ENCODE results near the gene ROCK2.

DNA sequence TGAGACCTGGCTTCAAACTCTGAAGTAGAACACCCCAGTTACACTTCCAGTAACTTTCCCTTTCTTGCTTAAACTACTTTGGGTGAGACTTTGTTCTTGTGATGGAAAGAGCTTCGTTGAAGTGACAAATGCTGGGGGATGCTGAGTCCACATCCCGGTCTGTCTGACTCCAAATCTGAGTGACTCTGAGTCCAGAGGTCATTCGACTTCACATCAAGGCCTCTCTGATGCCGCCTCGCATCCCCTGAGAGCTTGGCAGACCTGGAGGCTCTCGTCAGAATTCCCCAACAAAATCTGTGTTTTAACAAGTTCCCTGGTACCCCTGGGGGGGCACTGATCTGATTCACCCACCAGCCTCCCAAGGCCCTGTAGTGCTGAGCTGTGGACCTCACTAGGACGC is 31.6 kb upstream of the ROCK2 start:
- no peak for TF ChIP-seq ZNF780A (CRISPR knock-in tag; IDR thresholded peaks at IDR 0.05)
- TF ChIP-seq KDM2B (CRISPR knock-in tag; IDR thresholded peaks at IDR 0.05): no peak
- TF ChIP-seq CHD2 (IDR thresholded peaks at IDR 0.05; ENCODE audit: low read depth, low read length): no peak
- no peak for TF ChIP-seq SIN3A (IDR thresholded peaks at IDR 0.05; ENCODE audit: borderline replicate concordance in 2 of 2, control insufficient read depth in 1 of 2, low read depth in 2 of 2, low read length in 2 of 2)
- TF ChIP-seq, protein P1, sequence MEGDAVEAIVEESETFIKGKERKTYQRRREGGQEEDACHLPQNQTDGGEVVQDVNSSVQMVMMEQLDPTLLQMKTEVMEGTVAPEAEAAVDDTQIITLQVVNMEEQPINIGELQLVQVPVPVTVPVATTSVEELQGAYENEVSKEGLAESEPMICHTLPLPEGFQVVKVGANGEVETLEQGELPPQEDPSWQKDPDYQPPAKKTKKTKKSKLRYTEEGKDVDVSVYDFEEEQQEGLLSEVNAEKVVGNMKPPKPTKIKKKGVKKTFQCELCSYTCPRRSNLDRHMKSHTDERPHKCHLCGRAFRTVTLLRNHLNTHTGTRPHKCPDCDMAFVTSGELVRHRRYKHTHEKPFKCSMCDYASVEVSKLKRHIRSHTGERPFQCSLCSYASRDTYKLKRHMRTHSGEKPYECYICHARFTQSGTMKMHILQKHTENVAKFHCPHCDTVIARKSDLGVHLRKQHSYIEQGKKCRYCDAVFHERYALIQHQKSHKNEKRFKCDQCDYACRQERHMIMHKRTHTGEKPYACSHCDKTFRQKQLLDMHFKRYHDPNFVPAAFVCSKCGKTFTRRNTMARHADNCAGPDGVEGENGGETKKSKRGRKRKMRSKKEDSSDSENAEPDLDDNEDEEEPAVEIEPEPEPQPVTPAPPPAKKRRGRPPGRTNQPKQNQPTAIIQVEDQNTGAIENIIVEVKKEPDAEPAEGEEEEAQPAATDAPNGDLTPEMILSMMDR (IDR thresholded peaks at IDR 0.05 in 2 of 3, conservative IDR thresholded peaks at IDR 0.05 in 1 of 3; ENCODE audit: insufficient read depth in 2 of 3, low read depth in 1 of 3, low read length in 3 of 3): no peak
- no peak for TF ChIP-seq EP300 (IDR thresholded peaks at IDR 0.05; ENCODE audit: low read length)
- no peak for TF ChIP-seq CCAR2 (IDR thresholded peaks at IDR 0.05; ENCODE audit: low read depth, low read length)
- no peak for TF ChIP-seq ZFP36 (IDR thresholded peaks at IDR 0.05; ENCODE audit: low read depth, low read length, partially characterized antibody)
- no peak for TF ChIP-seq UBTF (IDR thresholded peaks at IDR 0.05; ENCODE audit: borderline replicate concordance in 1 of 2, low read depth in 2 of 2, low read length in 2 of 2)
- no peak for TF ChIP-seq NUFIP1 (IDR thresholded peaks at IDR 0.05; ENCODE audit: partially characterized antibody)
- no peak for TF ChIP-seq MECOM (CRISPR knock-in tag; IDR thresholded peaks at IDR 0.05)
- TF ChIP-seq THAP7 (CRISPR knock-in tag; IDR thresholded peaks at IDR 0.05): no peak
- TF ChIP-seq ZNF121 (CRISPR knock-in tag; conservative IDR thresholded peaks at IDR 0.05): no peak
